ENCODE results near the gene ATP5F1C. TPM values are rescaled to one million over a fixed set of nuclear protein-coding genes. Genes with fewer than 3 reads are reported as not detected.

The ATP5F1C gene
- total and polyA plus RNA-seq, 10 of the 15 experiments (the other 5 are each of a cell fraction or from before 2014, with no cell fraction given) = 307 to 978 (median 454) TPM

- TF ChIP-seq USF1 (IDR thresholded peaks at IDR 0.05; ENCODE audit: borderline replicate concordance, extremely low read length, insufficient read depth, low read depth, low read length) (no peak), MEF2A (IDR thresholded peaks at IDR 0.05; ENCODE audit: insufficient read depth, low read depth, low read length) (no peak), BMI1 (IDR thresholded peaks at IDR 0.05; ENCODE audit: borderline replicate concordance) (no peak)
These were observed 35.7 kb upstream of the ATP5F1C start (continued) for GRCh38 chr10:7752251-7752650.

DNA sequence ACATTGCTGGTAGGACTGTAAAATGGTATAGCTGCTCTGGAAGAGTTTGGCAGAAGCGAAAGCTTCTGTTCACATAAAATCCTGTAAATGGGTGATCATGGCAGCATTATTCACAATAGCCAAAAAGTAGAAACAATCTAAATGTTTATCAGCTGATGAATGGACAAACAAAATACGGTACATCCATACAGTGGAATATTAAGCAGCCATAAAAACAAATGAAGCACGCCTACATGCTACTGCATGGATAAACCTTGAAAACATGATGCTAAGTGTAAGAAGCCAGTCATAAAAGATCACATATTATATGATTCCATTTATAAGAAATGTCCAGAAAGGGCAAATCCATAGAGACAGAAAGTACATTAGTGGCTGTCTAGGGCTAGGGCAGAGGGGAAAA, 32.9 kb upstream of the ATP5F1C start:
- Histone ChIP-seq H3K4me1 (ENCODE audit: control insufficient read depth, insufficient read depth, low read length) (no peaks in the 10 kb centered on the region), H3K27ac (ENCODE audit: control insufficient read depth, insufficient read depth) (no peak overlapping the region), H3K27me3 (replicated peaks in 1 of 2; ENCODE audit: control insufficient read depth in 2 of 2, insufficient read depth in 2 of 2, low read length in 1 of 2) (no peaks in the 10 kb centered on the region), H3K79me2 (ENCODE audit: control insufficient read depth, insufficient read depth, low read length) (no peaks in the 10 kb centered on the region), H3K9me3 (replicated peaks; ENCODE audit: control insufficient read depth, insufficient read depth, low read length) (no peaks in the 10 kb centered on the region), H3K9ac (ENCODE audit: control insufficient read depth, insufficient read depth, low read length) (no peak overlapping the region), H3K4me2 (ENCODE audit: control insufficient read depth, insufficient read depth) (no peak overlapping the region), H4K20me1 (ENCODE audit: control insufficient read depth, insufficient read depth) (no peaks in the 10 kb centered on the region), H3K4me3 (no peak overlapping the region), H3K36me3 (ENCODE audit: control insufficient read depth in 2 of 2, insufficient read depth in 2 of 2, low read length in 1 of 2) (peaks cover 2 to 11% of the 10 kb centered on the region in 2 experiments), H2AFZ (ENCODE audit: control insufficient read depth, low read depth, low read length) (no peak overlapping the region)
- DNase-seq (ENCODE audit: low read depth, low spot score) (no peak), ATAC-seq (no peak), FAIRE-seq (no peak)
- intact Hi-C loops (cut with micrococcal nuclease; ENCODE audit: unreplicated experiment) (loop anchor here (10.0 kb wide), 1 partner anchor 1550 kb away; no protein-coding TSS in a partner anchor), in situ Hi-C loops (cut with MboI) (no loop called here)
- ChIA-PET POLR2A (no interaction called here), RAD21 (ENCODE audit: unreplicated experiment) (no interaction called here), CTCF (interaction anchor here (1.2 kb wide), 1 partner anchor 1452 kb away, joined by 3 read pairs; no protein-coding TSS in a partner anchor), SMC1A (ENCODE audit: uncharacterized antibody, unreplicated experiment) (interaction anchor here (0.9 to 1.5 kb wide), 3 partner anchors 230 to 1454 kb away, joined by 3 to 9 read pairs (median 4); no protein-coding TSS in a partner anchor)
- WGBS (ENCODE audit: insufficient coverage, insufficient replicate concordance, low lambda C conversion rate, missing lambda C conversion rate) = 97% methylated on average over 3 of the region's 3 CpGs
- no peak for TF ChIP-seq CBX3 (IDR thresholded peaks at IDR 0.05; ENCODE audit: borderline replicate concordance, low read depth)
- no peak for TF ChIP-seq RELB (IDR thresholded peaks at IDR 0.05; ENCODE audit: low read depth)
- TF ChIP-seq HCFC1 (IDR thresholded peaks at IDR 0.05; ENCODE audit: low read length) = no peak
- no peak for TF ChIP-seq JUNB (IDR thresholded peaks at IDR 0.05)
- TF ChIP-seq SKIL (IDR thresholded peaks at IDR 0.05; ENCODE audit: low read depth, poor library complexity, severe bottlenecking) = no peak
- TF ChIP-seq SPI1 (IDR thresholded peaks at IDR 0.05; ENCODE audit: borderline replicate concordance, insufficient read depth, low read depth, low read length) = no peak
- no peak for TF ChIP-seq KAT2A (conservative IDR thresholded peaks at IDR 0.05; ENCODE audit: control insufficient read depth, low read depth, low read length)
- TF ChIP-seq ETV6 (conservative IDR thresholded peaks at IDR 0.05 in 1 of 2, IDR thresholded peaks at IDR 0.05 in 1 of 2; ENCODE audit: borderline replicate concordance in 1 of 2, low read depth in 1 of 2) = no peak
- TF ChIP-seq BACH1 (IDR thresholded peaks at IDR 0.05; ENCODE audit: borderline replicate concordance) = no peak
- no peak for TF ChIP-seq MYB (IDR thresholded peaks at IDR 0.05; ENCODE audit: borderline replicate concordance, low read depth, low read length)
- no peak for TF ChIP-seq PAX5 (IDR thresholded peaks at IDR 0.05; ENCODE audit: borderline replicate concordance, low read depth, low read length)
- no TSS peak for BruUV-seq (replicated peaks)
